ENCODE results near the gene PROB1.
"Not testable (repeated sequence)": the region's sequence is repeated elsewhere in the genome, so short reads cannot be mapped to it uniquely, and the experiment has no call there.

PROB1 gene

DNA sequence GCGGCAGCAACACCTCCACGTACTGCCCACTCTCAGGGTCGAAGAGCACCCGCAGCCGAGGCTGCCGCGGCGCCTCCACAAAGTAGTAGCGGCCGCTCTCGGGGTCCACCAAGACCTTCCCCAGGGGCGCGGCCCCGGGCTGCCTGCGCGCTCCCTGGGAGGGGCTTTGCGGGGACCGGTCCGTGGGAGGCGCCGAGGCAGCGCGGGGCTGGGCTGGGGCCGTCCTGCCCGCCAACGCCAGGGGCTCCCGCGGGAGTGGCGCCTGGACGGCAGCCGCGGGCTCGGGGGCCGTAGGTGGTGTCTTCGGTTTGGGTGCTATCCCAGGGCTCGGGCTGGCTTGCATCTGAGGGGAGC is 2.6 kb downstream of the PROB1 start:
- no peak for DNase-seq

DNA sequence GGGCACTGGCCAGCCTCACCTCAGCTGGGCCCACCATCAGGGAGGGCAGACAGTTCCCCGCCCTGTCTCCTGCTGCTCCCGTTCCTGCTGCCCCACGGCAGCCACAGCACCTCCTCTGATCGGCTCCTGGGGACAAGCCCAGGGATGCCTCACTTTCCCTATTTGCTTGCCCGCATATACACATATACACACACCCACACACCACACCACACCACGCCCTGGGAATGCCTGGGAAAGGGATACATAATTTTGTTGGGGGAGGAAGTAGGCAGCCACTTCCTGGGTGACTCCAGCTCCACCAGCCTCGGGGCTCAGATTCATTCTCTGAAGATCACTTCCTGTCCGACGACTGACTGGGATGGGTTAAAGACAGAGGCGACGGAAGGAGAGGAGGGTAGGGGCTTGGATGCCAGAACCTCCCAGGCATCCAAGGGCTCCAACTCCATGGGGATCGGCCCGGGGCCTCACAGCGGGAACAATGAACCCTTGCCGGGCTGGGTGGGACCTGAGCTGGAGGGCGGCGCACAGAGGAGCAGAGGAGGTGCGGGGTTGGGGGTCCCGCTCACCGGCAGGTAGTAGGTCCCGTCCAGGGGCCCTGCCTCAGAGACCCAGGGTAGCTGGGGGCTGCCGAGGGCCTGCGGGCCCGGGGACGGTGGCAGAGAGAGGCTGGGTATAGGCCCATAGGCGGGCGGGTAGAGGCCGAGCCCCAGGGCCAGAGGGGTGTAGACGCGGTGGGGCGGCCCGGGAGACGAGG is 3.2 kb downstream of the PROB1 start:
- no peak for DNase-seq

DNA sequence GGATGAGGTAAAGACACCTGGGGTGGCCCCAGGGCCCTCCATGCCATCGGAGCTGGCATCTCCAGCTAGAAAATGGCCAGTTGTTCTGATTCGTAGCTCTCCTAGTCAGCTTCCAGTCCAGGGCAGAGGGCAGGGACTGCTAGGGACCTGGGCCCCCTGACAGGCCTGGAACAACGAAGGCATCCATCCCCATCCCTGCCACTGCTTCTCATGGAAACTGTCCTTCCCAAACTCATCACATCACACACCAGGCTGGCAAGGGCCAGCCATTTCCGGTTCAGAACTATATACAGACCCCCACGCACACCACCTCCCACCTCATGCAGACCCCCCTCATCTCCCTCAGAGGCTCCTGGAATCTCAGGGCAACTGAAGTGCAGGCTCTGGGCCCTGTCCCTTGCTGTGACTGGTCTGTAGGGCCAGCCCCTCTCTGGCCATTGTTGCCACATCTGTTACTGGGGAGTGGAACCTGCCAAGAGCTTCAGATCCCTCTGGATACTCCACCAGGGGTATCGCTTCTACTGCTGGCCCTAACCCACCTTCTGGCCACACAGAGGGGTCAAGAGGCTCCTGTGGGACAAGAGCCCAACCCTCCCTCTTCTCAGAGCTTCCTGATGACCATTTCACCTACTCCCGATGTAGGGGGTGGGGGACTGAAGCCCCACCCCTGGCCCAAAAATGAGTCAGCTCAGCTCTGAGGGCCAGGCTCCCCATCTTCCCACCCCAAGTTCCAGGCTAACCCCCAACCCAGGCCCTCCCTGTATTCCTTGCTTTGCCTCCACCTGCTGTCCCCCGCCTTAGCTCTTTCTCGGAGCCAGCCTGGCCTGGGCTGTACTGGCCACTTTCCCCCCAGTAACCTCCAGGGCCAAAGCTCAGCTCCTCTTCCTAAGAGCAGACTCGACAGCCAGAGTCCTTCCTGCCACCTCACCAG is 4.0 kb downstream of the PROB1 start:
- DNase-seq = no peak

DNA sequence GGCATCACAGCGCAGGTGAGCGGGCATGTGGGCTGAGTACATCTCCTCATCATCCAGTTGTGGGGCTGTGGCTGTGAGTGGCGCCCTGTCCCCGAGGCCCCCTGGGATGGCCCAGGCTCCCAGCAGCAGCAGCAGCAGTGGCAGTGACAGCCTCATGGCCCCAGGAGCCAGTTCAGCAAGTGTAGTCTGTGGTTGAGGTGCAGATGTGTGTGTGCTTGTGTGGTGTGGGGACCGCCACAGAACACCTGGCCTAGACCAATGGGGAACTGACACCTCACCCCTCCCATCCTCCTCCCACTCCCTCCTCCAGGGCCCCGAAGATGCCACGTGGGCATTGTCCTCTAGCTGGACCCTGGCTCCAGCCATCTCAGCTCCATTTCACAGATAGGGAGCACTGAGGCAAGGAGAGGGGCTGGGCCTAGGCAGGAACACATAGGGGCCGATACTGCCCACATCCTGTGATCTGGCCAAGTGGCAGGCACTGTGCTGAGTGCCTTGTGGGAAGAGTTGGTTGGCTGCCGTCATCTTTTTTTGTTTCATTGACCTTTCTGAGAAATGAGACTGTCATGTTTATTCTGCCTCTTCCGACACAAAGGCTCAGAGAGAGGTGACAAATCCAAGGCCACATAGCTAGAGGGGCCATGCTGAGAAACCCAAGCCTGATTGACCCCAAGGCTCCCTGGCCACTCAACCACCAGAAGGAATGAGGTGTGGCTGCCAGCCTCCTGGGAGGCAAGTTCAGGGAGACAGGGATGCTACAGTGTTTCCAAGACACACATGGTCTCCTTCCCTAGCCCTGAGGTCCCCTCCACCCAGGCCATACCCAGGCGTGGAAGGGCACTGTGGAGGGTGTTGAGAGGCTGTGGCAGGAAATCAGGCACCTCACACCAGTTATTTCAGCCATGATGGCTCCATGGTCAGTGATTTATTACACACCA is 4.9 kb downstream of the PROB1 start, which contains the start of gene MZB1:
Gene MZB1 (minus strand): TSS at position 213 of the 938 bp plus-strand sequence. CDS start 57 bp downstream, at position 156.
- DNase-seq = peak; percentile 49

DNA sequence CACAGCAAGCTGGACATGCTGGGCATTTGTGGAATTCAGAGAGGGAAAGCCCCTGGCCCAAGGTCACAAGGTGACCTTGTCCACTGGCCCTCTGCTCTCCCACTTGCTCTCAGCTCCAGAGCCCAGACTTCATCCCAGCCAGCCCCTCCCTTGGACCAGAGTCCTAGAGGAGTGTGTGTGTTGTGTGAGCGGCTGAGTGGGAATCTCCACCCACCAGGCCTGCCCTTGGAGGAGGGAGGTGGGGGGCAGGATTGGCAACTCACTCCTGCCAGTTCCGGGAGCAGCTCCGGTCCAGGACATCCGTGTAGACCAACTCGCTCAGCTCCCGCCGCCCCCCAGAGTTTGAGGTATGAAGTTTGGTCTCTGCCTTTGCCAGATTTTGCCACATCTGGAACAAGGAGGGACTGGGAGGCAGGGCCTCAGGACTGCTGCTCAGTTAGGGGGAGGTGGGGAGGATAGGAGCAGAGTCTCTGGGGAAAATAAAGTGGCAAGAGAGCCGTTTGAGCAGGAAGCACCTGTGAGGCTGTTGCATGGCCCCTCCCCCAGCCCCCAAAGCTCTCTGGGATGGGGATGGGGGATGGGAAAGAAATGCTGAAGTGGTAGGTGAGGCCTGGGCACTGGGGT is 6.6 kb downstream of the PROB1 start:
- no peak for DNase-seq

DNA sequence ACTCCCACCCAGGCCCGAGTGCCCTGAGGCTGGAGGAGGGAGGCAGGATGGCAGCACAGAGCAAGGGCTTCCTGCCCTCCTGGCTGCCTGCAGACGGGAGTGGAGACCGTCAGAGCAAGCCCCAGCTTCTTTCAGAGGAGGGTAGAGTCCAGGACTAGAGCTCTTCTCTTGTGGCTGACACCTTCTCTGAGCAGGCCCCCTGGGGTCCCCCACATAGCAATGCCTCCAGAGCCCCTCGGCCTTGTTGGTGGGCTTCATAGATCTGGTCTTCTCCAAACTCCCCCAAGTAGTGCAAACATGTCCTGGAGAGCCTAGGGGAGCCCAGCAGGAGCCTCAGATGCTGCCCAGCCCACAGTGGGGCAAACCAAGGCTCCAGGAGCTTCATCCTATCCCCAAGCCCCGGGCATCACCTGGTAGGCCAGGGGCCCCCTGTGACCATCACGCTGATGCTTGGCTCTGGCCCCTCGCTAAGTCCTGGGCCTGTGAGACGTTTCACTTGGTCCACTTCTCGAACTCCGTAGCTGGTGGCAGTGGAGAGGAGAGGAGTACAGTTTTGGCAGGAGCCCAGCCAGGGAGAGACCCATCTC is 7.2 kb downstream of the PROB1 start:
- no peak for DNase-seq

DNA sequence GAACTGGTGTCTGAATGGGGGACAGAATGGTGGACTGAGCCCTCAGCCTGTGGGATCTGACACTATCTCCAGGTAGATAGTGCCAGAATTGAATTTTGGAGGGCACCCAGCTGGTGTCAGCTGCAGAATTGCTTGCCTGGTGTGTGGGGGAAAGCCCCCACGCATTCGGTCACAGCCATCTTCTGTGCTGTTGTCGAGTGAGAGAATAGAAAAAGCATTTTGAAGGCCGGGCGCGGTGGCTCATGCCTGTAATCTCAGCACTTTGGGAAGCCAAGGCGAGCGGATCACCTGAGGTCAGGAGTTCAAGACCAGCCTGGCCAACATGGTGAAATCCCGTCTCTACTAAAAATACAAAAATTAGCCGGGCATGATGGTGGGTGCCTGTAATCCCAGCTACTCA is 7.9 kb downstream of the PROB1 start:
- not testable (repeated sequence) for DNase-seq

DNA sequence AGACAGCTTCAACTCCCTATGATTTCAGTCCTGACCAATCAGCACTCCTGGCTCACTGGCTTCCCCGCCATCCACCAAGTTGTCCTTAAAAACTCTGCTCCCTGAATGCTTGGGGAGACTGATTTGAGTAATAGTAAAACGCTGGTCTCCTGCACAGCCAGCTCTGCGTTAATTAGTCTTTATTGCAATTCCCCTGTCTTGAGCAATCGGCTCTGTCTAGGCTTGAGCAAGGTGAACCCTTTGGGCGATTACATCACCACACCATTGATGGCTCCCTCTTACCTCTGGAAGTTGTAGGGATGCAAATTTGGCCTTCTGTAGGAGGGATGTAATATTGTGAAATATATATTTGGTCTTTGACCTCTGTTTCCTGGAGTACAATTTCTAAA is 8.9 kb downstream of the PROB1 start:
- no peak for DNase-seq

DNA sequence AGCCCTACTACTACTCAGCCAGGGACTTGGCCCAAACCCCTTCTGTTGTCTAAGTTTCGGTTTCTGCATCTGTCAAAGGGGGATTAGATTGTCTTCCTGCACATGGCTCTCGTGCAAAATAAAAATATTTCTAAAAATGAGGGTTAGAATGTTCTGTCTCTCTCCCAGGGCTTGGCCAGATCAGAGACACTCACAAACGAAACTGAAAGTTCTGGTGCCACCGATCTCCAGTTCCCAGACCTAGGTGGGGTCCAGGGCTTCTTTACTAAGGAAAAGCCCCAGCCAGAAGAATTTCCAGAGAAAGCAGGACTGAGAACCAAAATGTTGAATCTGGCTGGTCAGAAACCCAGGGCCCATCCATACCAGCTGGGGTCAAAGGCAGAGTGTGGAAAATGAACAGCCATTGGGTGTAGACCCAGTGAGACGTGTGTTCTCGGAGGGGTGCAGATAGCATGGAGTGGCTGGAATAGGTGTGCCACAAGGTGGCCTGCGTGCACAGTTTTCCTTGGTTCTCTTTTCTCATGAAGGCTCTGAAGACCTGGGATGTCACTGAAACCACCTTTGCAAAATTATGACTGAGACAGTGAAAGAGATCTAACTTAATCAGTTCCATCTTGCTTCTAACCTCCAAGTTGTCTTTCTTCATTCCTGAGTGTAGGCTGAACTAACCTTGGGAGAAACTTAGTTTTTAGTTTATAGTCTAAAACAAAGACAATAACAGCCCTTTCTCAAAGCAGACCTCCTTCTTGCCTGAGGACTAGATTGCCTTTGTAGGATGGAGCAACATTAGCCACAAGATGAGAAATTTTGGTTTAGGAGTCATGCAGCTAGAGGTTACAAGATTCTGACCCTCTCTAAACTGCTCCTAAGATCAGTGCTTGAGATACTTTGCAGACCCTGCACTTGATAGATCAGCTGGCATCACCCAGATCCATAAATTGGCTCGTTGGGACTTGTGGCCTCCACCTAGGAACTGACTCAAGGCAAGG is 9.5 kb downstream of the PROB1 start:
- DNase-seq = peak; percentile 48

DNA sequence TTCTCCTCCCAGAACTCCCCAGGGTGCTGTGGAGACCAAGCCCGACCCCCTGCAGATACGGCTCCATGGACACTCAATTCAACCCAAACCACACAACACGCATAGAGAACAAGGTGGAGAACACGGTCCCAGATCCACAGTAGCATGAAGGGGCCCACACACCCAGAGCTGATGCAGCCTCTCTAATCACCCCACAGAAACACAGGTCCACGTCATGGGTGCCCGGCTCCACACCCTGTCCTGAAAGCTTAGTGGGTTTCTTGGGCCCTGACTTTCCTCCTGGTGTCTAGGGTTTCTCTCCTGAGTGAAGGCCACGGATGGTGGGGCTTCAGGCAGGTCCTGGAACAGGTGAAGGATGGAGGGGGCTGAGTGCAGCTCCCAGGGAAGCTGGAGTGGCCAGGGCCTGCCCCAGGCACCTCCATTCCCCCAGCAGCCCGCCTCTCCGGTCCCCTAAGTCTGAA is 10.3 kb downstream of the PROB1 start:
- no peak for DNase-seq

DNA sequence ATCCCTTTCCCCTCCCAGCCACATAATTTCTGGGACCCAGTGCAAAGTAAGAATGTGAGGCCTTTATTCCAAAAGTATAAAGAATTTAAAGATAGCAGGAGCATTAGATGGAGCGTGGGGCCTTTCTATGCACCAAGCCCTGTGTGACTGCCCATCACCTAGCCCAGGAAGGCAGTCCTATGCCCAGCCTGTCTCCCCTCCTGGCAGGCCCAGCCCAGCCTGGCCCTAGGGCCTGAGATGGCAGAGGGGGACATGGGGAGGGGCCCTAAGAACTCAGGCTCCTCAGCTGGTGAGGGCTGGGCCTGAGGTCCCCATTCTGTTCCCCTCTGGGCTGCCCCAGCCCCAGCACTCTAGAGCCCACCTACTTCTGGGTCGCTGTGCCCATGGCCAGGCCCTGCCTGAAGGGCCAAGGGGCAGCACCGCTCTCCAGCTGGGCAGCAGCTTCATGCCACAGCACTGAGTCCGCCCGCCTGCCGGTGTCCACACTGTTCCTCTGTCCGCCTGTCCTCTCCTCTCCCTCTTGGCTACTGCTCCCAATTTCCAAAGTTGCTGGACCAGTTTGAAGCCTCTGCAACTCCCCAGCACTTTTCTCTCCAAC is 10.8 kb downstream of the PROB1 start:
- no peak for DNase-seq

DNA sequence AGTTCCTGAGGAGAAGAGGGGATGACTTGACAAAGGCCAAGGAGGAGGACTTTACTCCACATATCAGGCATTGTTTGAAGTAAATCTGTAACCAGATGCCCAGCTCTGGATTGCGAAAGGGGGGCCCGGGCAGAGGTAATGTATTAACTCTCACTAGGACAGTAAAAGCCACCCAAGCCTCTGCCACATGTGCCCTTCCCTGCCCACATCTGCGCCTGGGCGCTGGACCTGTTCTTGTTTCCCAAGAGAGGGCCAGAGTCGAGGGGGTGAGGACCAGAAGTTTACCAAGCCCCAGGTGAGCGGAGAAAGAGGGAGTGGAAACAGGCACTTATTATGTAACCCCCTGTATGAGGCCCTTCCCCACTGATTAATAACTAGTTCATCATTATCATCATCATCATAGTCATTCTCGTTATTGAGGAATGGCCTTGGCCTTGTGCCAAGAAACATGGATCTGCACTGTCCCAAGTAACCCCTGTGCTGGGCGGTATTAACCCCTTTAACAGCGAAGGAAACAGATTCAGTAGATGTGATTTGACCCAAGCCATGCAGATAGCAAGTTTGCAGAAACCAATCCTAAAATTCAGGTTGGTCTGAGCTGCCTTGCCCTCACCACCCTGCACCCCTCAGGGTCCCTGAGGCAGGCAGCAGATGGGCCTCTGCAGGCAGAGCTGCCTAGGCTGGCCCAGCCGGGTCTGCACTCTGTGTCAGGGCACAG is 11.5 kb downstream of the PROB1 start, which contains the start of gene SLC23A1:
Gene SLC23A1 (minus strand): TSS at position 23 of the 718 bp plus-strand sequence. CDS start 44 bp downstream, outside the sequence.
- no peak for DNase-seq

DNA sequence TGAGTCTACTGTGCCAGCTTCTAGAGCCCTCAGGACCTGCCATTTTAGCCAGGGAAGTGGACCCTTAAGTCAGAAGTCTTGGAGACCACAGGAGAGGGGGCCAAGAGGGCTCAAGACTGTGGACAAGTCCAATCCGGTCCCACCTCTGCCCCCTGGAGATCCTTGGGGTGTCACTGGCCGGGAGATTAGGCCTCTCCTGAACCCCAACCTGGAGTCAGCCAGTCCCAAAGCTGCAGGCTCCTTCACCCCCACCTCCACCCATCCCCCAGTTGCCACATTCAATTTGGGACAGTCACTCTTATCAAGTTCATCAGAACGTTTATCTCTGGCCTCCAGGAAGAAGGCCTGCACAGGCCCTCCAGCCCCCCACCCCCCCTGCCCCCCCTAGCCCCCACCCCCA is 12.1 kb downstream of the PROB1 start:
- no peak for DNase-seq

DNA sequence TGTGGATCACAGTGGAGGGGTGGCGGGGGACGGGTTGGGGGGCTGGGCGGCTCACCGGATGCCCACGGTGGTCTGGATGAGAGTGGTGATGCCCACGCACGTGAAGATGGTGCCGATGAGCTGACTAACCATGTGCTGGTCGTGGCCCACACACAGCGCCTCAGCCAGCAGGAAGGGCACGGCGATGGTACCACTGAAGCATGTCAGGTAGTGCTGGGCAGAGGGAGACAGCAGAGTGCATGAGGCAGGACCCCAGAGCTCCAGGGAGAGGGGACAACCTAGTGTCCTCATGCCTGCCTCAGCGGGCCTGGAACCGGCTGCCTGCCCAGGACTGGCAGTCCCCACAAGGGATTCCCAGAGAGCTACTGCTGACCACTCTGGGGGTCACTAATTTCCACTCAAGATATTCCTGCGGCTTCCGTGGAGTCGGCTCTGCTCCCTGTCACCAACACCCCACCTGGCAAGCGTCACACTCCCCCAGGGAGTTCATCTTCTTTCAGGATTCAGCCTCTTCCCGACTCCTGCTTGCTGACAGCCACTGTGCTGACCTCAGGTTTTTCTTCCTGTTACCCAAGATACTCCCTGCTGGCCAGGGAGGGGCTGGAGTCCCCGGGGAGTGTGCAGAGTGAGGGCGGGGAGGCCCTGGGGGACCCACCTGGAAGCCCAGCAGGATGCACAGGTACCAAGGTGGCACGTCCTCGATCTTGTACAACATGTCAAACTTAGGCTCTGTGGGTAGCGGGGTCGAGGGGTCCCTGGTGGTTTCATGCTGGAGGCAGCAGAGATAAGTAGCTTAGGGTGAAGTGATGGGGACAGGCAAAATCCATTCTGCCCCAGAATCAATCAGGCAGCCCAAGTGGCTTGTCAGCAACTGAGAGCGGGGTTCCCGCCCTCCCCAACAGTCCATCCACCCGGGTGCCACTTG is 12.8 kb downstream of the PROB1 start:
- DNase-seq = no peak

DNA sequence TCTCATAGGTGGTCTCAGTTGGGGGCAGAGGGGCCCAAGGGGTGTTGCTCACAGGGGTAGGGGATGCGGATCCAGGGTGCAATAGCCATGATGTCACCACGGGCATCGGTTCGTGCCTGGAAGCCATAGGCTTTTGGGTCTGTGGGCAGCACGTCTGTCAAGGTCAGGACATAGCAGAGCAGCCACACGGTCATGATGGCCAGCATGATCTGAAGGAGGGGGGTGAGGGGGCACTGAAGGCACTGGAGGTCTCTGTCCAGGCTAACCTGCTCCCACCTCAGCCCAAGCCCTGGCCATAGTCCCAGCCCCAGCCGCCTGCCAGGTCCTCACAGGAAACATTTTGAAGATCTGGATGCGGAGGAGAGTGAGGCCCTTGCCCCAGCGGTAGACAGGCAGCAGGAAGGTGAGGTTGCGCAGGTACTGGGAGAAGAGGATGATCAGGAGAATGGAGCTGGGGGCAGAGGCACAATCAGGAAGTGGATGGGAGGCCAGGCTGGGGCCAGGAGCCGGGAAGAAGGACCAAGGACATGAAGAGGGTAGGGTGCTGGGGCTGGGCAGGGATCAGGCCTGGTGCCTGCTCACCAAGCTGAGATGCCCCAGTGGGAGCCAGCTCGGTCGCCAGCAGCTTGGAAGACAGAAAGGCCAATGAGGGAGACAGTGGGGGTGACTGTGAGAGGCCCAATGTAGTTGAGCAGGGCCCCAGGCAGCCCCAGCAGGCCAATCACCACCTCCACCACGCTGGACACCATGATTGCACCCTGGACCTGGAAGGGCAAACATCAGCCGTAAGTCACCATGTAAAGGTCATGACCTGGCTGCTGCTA is 15.1 kb downstream of the PROB1 start:
- no peak for DNase-seq

DNA sequence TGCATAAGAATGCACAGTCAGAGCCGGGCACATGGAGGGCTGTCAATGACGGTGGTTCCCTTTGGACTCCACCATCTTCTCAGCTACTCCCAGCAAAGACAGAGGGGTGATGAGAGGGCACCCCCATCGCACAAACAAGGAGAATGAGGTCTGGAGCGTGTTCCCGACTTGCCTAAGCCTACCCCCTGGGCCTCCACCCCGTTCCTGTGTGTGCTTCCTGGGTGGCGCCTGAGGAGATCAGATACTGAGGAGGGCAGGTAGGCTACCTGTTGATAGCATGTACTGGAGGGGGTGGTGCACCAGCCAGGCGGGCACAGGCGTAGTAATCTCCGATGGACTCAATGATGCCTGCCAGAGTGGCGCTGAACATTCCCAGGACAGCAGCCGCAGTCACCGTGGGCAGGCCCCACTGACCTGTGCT is 16.0 kb downstream of the PROB1 start:
- no peak for DNase-seq

All from CD4-positive, alpha-beta T cell treated with Interleukin-17A for 4 hours (primary cell).